Measurements from ENCODE around the gene TMEM238. TPM values are rescaled to one million over a fixed set of nuclear protein-coding genes. Genes with fewer than 3 reads are reported as not detected.

TMEM238 gene
- total and polyA plus RNA-seq, 5 donors from 2014 or later = 0.42 to 15.9 (median 1.1) TPM

- Mint-ChIP-seq H3K27me3 (peaks cover 31% of the 10 kb centered on the region), H3K4me1 (peaks cover 0 to 3% (median 0%) of the 10 kb centered on the region in 4 donors), H3K36me3 (no peaks in the 10 kb centered on the region), H3K9me3 (peaks cover 0 to 2% (median 0%) of the 10 kb centered on the region in 7 donors), H3K4me3 (no peak overlapping the region), H3K27ac (no peak overlapping the region)
- Histone ChIP-seq H3K27me3 (ENCODE audit: control insufficient read depth, insufficient read depth, low read length) (no peaks in the 10 kb centered on the region), H3K4me1 (ENCODE audit: control insufficient read depth, insufficient read depth, low read length, poor library complexity, severe bottlenecking) (peaks cover 13% of the 10 kb centered on the region), H3K4me3 (ENCODE audit: low read depth, low read length) (no peak overlapping the region), H3K9me3 (ENCODE audit: control insufficient read depth in 2 of 2, low read length in 2 of 2) (no peaks in the 10 kb centered on the region), H3K36me3 (ENCODE audit: control insufficient read depth, insufficient read depth, low read length) (no peaks in the 10 kb centered on the region), H3K27ac (ENCODE audit: insufficient read depth, low read length, poor library complexity, severe bottlenecking) (no peak overlapping the region)
- ATAC-seq (ENCODE audit: low read depth in 2 of 2) (no peak), DNase-seq (no peak)
These were observed 18.8 kb downstream of the TMEM238 start for GRCh38 chr19:55365245-55365644.

DNA sequence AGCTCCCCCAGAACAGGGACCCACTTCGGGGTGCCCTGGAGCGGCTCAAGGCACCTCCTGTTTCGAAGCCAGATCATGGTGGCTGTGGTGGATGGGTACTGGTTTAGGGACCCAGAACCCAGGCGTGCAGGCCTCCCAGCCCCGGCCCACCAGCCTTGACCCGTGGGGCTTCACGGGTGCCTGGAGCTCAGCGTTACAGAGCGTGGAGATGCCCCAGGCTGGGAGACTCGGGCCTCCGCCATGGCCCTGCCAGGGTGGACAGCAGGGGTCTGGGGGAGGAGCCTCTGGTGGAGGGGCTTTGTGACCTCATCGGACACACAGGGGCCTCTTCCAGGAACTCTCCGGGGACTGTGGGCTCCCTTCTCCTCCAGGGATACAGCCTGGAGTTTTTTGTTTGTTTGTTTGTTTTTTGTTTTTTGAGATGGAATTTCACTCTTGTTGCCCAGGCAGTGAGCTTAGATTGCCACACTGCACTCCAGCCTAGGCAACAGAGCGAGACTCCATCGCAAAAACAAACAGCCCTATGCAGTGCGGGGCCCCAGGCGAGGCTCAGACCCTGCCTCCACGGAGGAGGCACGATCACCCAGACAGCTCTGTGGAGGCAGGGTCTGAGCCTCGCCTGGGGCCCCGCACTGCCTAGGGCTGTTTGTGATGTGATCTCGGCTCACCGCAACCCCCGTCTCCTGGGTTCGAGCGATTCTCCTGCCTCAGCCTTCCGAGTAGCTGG is 20.9 kb downstream of the TMEM238 start, which contains the start of gene GARIN5B:
Gene GARIN5B, minus strand, starts transcription at position 271 of the 727 bp plus-strand sequence. Its CDS starts 194 bp downstream, at position 77.
- Mint-ChIP-seq H3K27ac (no peak within 1 kb of the TSS), H3K9me3 (peaks cover 0 to 2% (median 0%) of the 10 kb centered on the region in 7 donors)

GRCh38 chr19:55362174-55362989 is 21.7 kb downstream of the TMEM238 start:
- Histone ChIP-seq H3K36me3 (ENCODE audit: control insufficient read depth, insufficient read depth, low read length) (no peaks in the 10 kb centered on the region), H3K4me3 (ENCODE audit: low read depth, low read length) (no peak overlapping the region), H3K27ac (ENCODE audit: insufficient read depth, low read length, poor library complexity, severe bottlenecking) (no peak overlapping the region), H3K4me1 (ENCODE audit: control insufficient read depth, insufficient read depth, low read length, poor library complexity, severe bottlenecking) (no peaks in the 10 kb centered on the region), H3K27me3 (ENCODE audit: control insufficient read depth, insufficient read depth, low read length) (no peaks in the 10 kb centered on the region), H3K9me3 (ENCODE audit: control insufficient read depth in 2 of 2, low read length in 2 of 2) (no peaks in the 10 kb centered on the region)
- H3K9me3 Mint-ChIP-seq = peaks cover 0 to 1% (median 0%) of the 10 kb centered on the region in 7 donors
- H3K27me3 Mint-ChIP-seq = peaks cover 12% of the 10 kb centered on the region
- no peaks in the 10 kb centered on the region for H3K36me3 Mint-ChIP-seq
- DNase-seq (no peak), ATAC-seq (ENCODE audit: low read depth in 2 of 2) (no peak)
- H3K27ac Mint-ChIP-seq = no peak overlapping the region
- H3K4me3 Mint-ChIP-seq = no peak overlapping the region
- H3K4me1 Mint-ChIP-seq = no peaks in the 10 kb centered on the region

More for the DNA sequence above, 20.9 kb downstream of the TMEM238 start, which contains the start of gene GARIN5B:
- Mint-ChIP-seq H3K4me3 (no peak within 1 kb of the TSS), H3K36me3 (no peaks in the 10 kb centered on the region), H3K4me1 (no peaks in the 10 kb centered on the region), H3K27me3 (peaks cover 18% of the 10 kb centered on the region)
- Histone ChIP-seq H3K9me3 (ENCODE audit: control insufficient read depth in 2 of 2, low read length in 2 of 2) (no peaks in the 10 kb centered on the region), H3K36me3 (ENCODE audit: control insufficient read depth, insufficient read depth, low read length) (no peaks in the 10 kb centered on the region), H3K4me3 (ENCODE audit: low read depth, low read length) (no peak within 1 kb of the TSS), H3K27me3 (ENCODE audit: control insufficient read depth, insufficient read depth, low read length) (no peaks in the 10 kb centered on the region), H3K27ac (ENCODE audit: insufficient read depth, low read length, poor library complexity, severe bottlenecking) (no peak within 1 kb of the TSS), H3K4me1 (ENCODE audit: control insufficient read depth, insufficient read depth, low read length, poor library complexity, severe bottlenecking) (no peaks in the 10 kb centered on the region)
- no peak for ATAC-seq (ENCODE audit: low read depth in 2 of 2)
- no peak for DNase-seq

GRCh38 chr19:55360902-55361301 is 23.2 kb downstream of the TMEM238 start:
- no peak overlapping the region for H3K4me3 ChIP-seq (ENCODE audit: low read depth, low read length)
- Mint-ChIP-seq H3K27me3 (peaks cover 21% of the 10 kb centered on the region), H3K9me3 (peaks cover 0 to 1% (median 0%) of the 10 kb centered on the region in 7 donors)

DNA sequence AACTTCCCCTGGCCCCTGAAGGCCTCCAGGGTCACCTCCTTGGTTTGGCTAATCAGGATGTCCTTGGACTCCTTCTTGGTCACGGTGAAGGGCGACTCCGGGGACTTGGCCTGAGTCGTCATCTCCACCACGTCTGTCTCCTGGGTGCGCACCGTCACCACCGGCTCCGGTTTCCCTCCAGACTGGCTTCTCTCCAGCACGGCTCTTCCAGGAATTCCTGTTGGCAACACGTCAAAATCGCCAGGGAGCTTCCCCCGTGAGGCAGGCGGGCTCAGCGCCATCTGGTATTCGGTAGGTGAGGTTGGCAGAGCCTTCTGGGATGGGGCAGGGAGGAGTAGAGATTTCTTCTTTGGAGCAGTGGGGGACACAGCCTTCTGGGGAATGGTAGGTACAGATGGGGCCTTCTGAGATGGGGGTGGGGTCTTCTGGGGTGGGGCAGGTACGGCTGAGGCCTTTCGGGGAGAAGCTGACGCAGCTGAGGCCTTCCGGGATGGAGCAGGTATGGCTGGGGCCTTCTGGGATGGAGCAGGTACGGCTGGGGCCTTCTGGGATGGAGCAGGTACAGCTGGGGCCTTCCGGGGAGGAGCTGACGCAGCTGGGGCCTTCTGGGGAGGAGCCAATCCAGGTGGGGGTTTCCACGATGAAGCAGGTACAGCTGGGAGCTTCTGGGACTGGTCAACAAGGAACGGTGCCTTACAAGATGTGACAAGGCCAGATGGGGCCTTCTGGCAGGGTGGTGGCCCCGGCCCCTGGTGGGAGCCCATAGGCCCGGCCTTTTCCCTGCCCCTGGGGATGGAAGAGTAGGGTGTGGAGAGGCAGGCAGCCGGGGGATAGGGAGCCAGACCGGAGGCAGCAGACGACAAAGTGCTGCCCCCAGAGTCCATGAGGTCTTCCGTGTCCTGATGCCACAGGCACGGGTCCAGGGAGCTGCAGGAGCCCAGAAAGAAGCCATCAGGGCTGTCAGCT is 24.9 kb downstream of the TMEM238 start:
- Histone ChIP-seq H3K4me1 (ENCODE audit: control insufficient read depth, insufficient read depth, low read length, poor library complexity, severe bottlenecking) (peaks cover 6% of the 10 kb centered on the region), H3K4me3 (ENCODE audit: low read depth, low read length) (no peak overlapping the region), H3K36me3 (ENCODE audit: control insufficient read depth, insufficient read depth, low read length) (no peaks in the 10 kb centered on the region), H3K27ac (ENCODE audit: insufficient read depth, low read length, poor library complexity, severe bottlenecking) (no peak overlapping the region), H3K9me3 (ENCODE audit: control insufficient read depth in 2 of 2, low read length in 2 of 2) (no peaks in the 10 kb centered on the region), H3K27me3 (ENCODE audit: control insufficient read depth, insufficient read depth, low read length) (peaks cover 4% of the 10 kb centered on the region)
- Mint-ChIP-seq H3K4me3 (no peak overlapping the region), H3K9me3 (peaks cover 0 to 1% (median 0%) of the 10 kb centered on the region in 7 donors), H3K36me3 (no peaks in the 10 kb centered on the region), H3K27ac (no peak overlapping the region), H3K4me1 (peaks cover 0 to 3% (median under 1%) of the 10 kb centered on the region in 4 donors), H3K27me3 (peaks cover 23% of the 10 kb centered on the region)
- ATAC-seq (ENCODE audit: low read depth in 2 of 2) = no peak
- no peak for DNase-seq

More at GRCh38 chr19:55360902-55361301, 23.2 kb downstream of the TMEM238 start:
- Mint-ChIP-seq H3K4me3 (no peak overlapping the region), H3K4me1 (no peaks in the 10 kb centered on the region), H3K27ac (no peak overlapping the region), H3K36me3 (no peaks in the 10 kb centered on the region)
- ATAC-seq (ENCODE audit: low read depth in 2 of 2) (no peak), DNase-seq (no peak)
- H3K36me3 ChIP-seq (ENCODE audit: control insufficient read depth, insufficient read depth, low read length) = no peaks in the 10 kb centered on the region
- no peak overlapping the region for H3K27ac ChIP-seq (ENCODE audit: insufficient read depth, low read length, poor library complexity, severe bottlenecking)
- no peaks in the 10 kb centered on the region for H3K9me3 ChIP-seq (ENCODE audit: control insufficient read depth in 2 of 2, low read length in 2 of 2)
- no peaks in the 10 kb centered on the region for H3K4me1 ChIP-seq (ENCODE audit: control insufficient read depth, insufficient read depth, low read length, poor library complexity, severe bottlenecking)
- H3K27me3 ChIP-seq (ENCODE audit: control insufficient read depth, insufficient read depth, low read length) = no peaks in the 10 kb centered on the region

GRCh38 chr19:55358493-55358892 is 25.6 kb downstream of the TMEM238 start:
- Histone ChIP-seq H3K9me3 (ENCODE audit: control insufficient read depth in 2 of 2, low read length in 2 of 2) (no peaks in the 10 kb centered on the region), H3K27me3 (ENCODE audit: control insufficient read depth, insufficient read depth, low read length) (peaks cover 4% of the 10 kb centered on the region), H3K36me3 (ENCODE audit: control insufficient read depth, insufficient read depth, low read length) (no peaks in the 10 kb centered on the region), H3K27ac (ENCODE audit: insufficient read depth, low read length, poor library complexity, severe bottlenecking) (no peak overlapping the region), H3K4me1 (ENCODE audit: control insufficient read depth, insufficient read depth, low read length, poor library complexity, severe bottlenecking) (peaks cover 13% of the 10 kb centered on the region), H3K4me3 (ENCODE audit: low read depth, low read length) (no peak overlapping the region)
- Mint-ChIP-seq H3K4me3 (peak overlapping the region in 1 of 4 donors; percentile 27), H3K36me3 (no peaks in the 10 kb centered on the region), H3K9me3 (peaks cover 0 to 1% (median 0%) of the 10 kb centered on the region in 7 donors), H3K27ac (no peak overlapping the region), H3K27me3 (peaks cover 28% of the 10 kb centered on the region), H3K4me1 (peaks cover 0 to 7% (median 2%) of the 10 kb centered on the region in 4 donors)
- DNase-seq (no peak), ATAC-seq (ENCODE audit: low read depth in 2 of 2) (no peak)
